Spleen (tissue), 11 donors: Measurements from ENCODE around the gene RAC2. TPM values are rescaled to one million over a fixed set of nuclear protein-coding genes. Genes with fewer than 3 reads are reported as not detected.

Experiments
- DNase-seq: peaks from one replicate; pipeline ENCODE4 v3.0.0-alpha.2; 2020
- H3K27ac ChIP-seq, 8 donors: fragments of 200-600 bp; sonication (generic) in 7 of 8; 1 replicate in 4 of 8; 2 replicates in 4 of 8; pipeline versions ENCODE4 v1.5.0 to v1.8.0; 2016 to 2021; ENCODE audit warnings: inconsistent platforms in 4 of 8, mild to moderate bottlenecking in 4 of 8, moderate library complexity in 1 of 8
- H3K27me3 ChIP-seq, 7 donors: fragments of 200-600 bp; sonication (generic) in 6 of 7; replicated peaks in 1 of 7; 1 replicate in 4 of 7; 2 replicates in 3 of 7; pipeline versions ENCODE4 v1.5.0 to v1.8.0; 2016 to 2021; ENCODE audit warnings: inconsistent platforms in 3 of 7, mild to moderate bottlenecking in 1 of 7
- H3K36me3 ChIP-seq, 6 donors: fragments of 200-600 bp; sonication (generic) in 5 of 6; 1 replicate in 4 of 6; 2 replicates in 2 of 6; pipeline versions ENCODE4 v1.5.0 to v1.8.0; 2016 to 2021; ENCODE audit warnings: inconsistent platforms in 2 of 6
- H3K4me1 ChIP-seq, 6 donors: fragments of 200-600 bp; sonication (generic) in 5 of 6; 1 replicate in 3 of 6; 2 replicates in 3 of 6; pipeline versions ENCODE4 v1.5.0 to v1.8.0; 2016 to 2021; ENCODE audit warnings: inconsistent platforms in 3 of 6
- H3K4me3 ChIP-seq, 8 donors: fragments of 200-600 bp; sonication (generic) in 7 of 8; 1 replicate in 4 of 8; 2 replicates in 4 of 8; pipeline versions ENCODE4 v1.5.0 to v1.8.0; 2016 to 2021; ENCODE audit warnings: inconsistent platforms in 4 of 8, mild to moderate bottlenecking in 4 of 8, moderate library complexity in 2 of 8
- H3K9me3 ChIP-seq, 8 donors: fragments of 200-600 bp; sonication (generic) in 7 of 8; 1 replicate in 4 of 8; 2 replicates in 4 of 8; pipeline versions ENCODE4 v1.5.0 to v1.8.0; 2016 to 2021; ENCODE audit warnings: inconsistent platforms in 4 of 8
- CTCF ChIP-seq, 11 experiments: fragments of 200-600 bp in 7 of 11; fragments of 450-650 bp in 4 of 11; sonication (generic) in 4 of 11; IDR thresholded peaks in 8 of 11; conservative IDR thresholded peaks in 3 of 11; 1 replicate in 7 of 11; 2 replicates in 4 of 11; pipeline versions ENCODE4 v1.4.0 to v1.8.0; 2016 to 2021; ENCODE audit warnings: antibody characterized with exemption in 11 of 11, inconsistent platforms in 4 of 11, mild to moderate bottlenecking in 1 of 11
- POLR2A ChIP-seq, 3 donors: fragments of 450-650 bp; IDR thresholded peaks; one replicate each; pipeline ENCODE4 v1.5.1; 2017; ENCODE audit warnings: antibody characterized with exemption in 3 of 3, mild to moderate bottlenecking in 1 of 3
- POLR2AphosphoS5 ChIP-seq, 3 donors: sonication (generic); formaldehyde crosslinking; IDR thresholded peaks; one replicate each; pipeline ENCODE4 v1.5.1; 2017; ENCODE audit warnings: antibody characterized with exemption in 3 of 3
- WGBS, 5 donors: extraction: QIAGEN DNeasy Blood & Tissue Kit in 3 of 5; methylation state at CpG; one replicate each; pipeline versions ENCODE4 v1.1.5 to v1.1.7; 2013 to 2018; 5-methylcytosine and 5-hydroxymethylcytosine counted together
- intact Hi-C: fragments of 100-400 bp; cut with DNase I; formaldehyde crosslinking; loops from one replicate; pipeline ENCODE4 v1.15.0; 2023; ENCODE audit warnings: low total_unique reads
- polyA plus RNA-seq, 3 donors: library from polyadenylated mRNA; stranded (reverse); fragments of 200-250 nt; gene quantifications; one replicate each; pipeline ENCODE4 v1.2.1, GENCODE V29; 2013
- total RNA-seq, 7 donors: library from RNA; depleted of rRNA in 3 of 7; stranded (reverse); fragments of >200 nt in 3 of 7; fragmentation: NEBNext Ultra II Directional in 4 of 7; extraction: Animal tissue kit (Norgen Biotek cat#: 25700) in 4 of 7; gene quantifications; one replicate each; pipeline versions ENCODE4 v1.1.0 to v1.2.1, GENCODE V29; 2016 to 2021
- donor health status: healthy with polysubstance abuse.
- donor health status: DM: no; HTN: no; CAD: no; lungs with moderate emphysema.
- donor health status: DM: no; HTN: no; CAD: no.
- donor health status: Bipolar disorder and iron deficiency.
- donor health status: healthy.
- donor health status: DM: no; HTN: no; CAD: no.
- donor health status: DM: yes; HTN: yes; CAD: no.

RAC2 gene
- total and polyA plus RNA-seq, 10 donors, result 270 to 493 (median 393) TPM

GRCh38 chr22:37187891-37188761, 55.9 kb downstream of the RAC2 start, which contains the start of gene C1QTNF6:
C1QTNF6 (minus strand) TSS chr22:37188247; CDS start chr22:37188213, 34 bp downstream.
- WGBS, 5 donors, result 39 to 65% (median 58%) methylated on average over 9 to 17 of the region's 17 CpGs
- TF ChIP-seq POLR2AphosphoS5 (IDR thresholded peaks at IDR 0.05) (peak in 2 of 3 donors; percentile 67 to 72), CTCF (IDR thresholded peaks at IDR 0.05 in 8 of 11, conservative IDR thresholded peaks at IDR 0.05 in 3 of 11) (no peak)
- Histone ChIP-seq H3K27me3 (no peaks in the 10 kb centered on the region), H3K4me3 (peak within 1 kb of the TSS in 4 of 8 donors; percentile 18 to 49 (median 25)), H3K4me1 (peaks cover 28 to 79% (median 62%) of the 10 kb centered on the region in 6 donors), H3K27ac (peak within 1 kb of the TSS; percentile 51 to 88 (median 82)), H3K9me3 (no peaks in the 10 kb centered on the region), H3K36me3 (no peaks in the 10 kb centered on the region)
- DNase-seq, result peak; percentile 75
- intact Hi-C loops, result no loop called here

GRCh38 chr22:37187552-37187890, 56.5 kb downstream of the RAC2 start:
- intact Hi-C loops, result no loop called here
- H3K4me3 ChIP-seq, result peak overlapping the region in 4 of 8 donors; percentile 18 to 49 (median 25)
- TF ChIP-seq POLR2AphosphoS5 (IDR thresholded peaks at IDR 0.05), result no peak
- no peak for TF ChIP-seq POLR2A (IDR thresholded peaks at IDR 0.05)
- no peak for TF ChIP-seq CTCF (IDR thresholded peaks at IDR 0.05 in 8 of 11, conservative IDR thresholded peaks at IDR 0.05 in 3 of 11)
- peaks cover 28 to 75% (median 58%) of the 10 kb centered on the region in 6 donors for H3K4me1 ChIP-seq
- H3K27me3 ChIP-seq, result no peaks in the 10 kb centered on the region
- DNase-seq, result no peak
- 39 to 52% (median 44%) methylated on average over 5 of the region's 5 CpGs for WGBS, 5 donors
- peak overlapping the region; percentile 51 to 88 (median 82) for H3K27ac ChIP-seq
- H3K36me3 ChIP-seq, result peaks cover 0 to 4% (median 0%) of the 10 kb centered on the region in 6 donors
- H3K9me3 ChIP-seq, result no peaks in the 10 kb centered on the region

GRCh38 chr22:37186997-37187522, 57.0 kb downstream of the RAC2 start:
- TF ChIP-seq POLR2AphosphoS5 (IDR thresholded peaks at IDR 0.05), result no peak
- H3K4me3 ChIP-seq, result peak overlapping the region in 3 of 8 donors; percentile 18 to 49 (median 24)

GRCh38 chr22:37186228-37186996, 57.7 kb downstream of the RAC2 start:
- H3K4me1 ChIP-seq, result peaks cover 28 to 71% (median 57%) of the 10 kb centered on the region in 6 donors
- WGBS, 5 donors, result 39 to 42% (median 41%) methylated on average over 9 of the region's 9 CpGs
- H3K4me3 ChIP-seq, result peak overlapping the region in 1 of 8 donors; percentile 49
- H3K36me3 ChIP-seq, result peaks cover 0 to 10% (median 3%) of the 10 kb centered on the region in 6 donors
- H3K27me3 ChIP-seq, result no peaks in the 10 kb centered on the region
- DNase-seq, result peak; percentile 79
- H3K9me3 ChIP-seq, result no peaks in the 10 kb centered on the region
- no peak for TF ChIP-seq CTCF (IDR thresholded peaks at IDR 0.05 in 8 of 11, conservative IDR thresholded peaks at IDR 0.05 in 3 of 11)
- peak in 1 of 3 donors; percentile 14 for TF ChIP-seq POLR2AphosphoS5 (IDR thresholded peaks at IDR 0.05)
- peak overlapping the region; percentile 51 to 88 (median 82) for H3K27ac ChIP-seq
- intact Hi-C loops, result no loop called here

More at GRCh38 chr22:37186997-37187522, 57.0 kb downstream of the RAC2 start:
- Histone ChIP-seq H3K27me3 (no peaks in the 10 kb centered on the region), H3K4me1 (peaks cover 28 to 71% (median 57%) of the 10 kb centered on the region in 6 donors), H3K36me3 (peaks cover 0 to 7% (median 2%) of the 10 kb centered on the region in 6 donors), H3K9me3 (no peaks in the 10 kb centered on the region), H3K27ac (peak overlapping the region; percentile 51 to 88 (median 82))
- 44 to 74% (median 48%) methylated on average over 4 of the region's 4 CpGs for WGBS, 5 donors
- peak; percentile 63 for DNase-seq
- intact Hi-C loops, result no loop called here
